ENCODE data around the gene TMEM200A. TPM values are rescaled to one million over a fixed set of nuclear protein-coding genes. Genes with fewer than 3 reads are reported as not detected.

The TMEM200A gene
- total and polyA plus RNA-seq, 10 of the 15 experiments (the other 5 are each of a cell fraction or from before 2014, with no cell fraction given): 5.5 to 12.4 (median 9.6) TPM

GRCh38 chr6:130407032-130407431 lies 41.2 kb downstream of the TMEM200A start (continued):
- TF ChIP-seq, protein P1, sequence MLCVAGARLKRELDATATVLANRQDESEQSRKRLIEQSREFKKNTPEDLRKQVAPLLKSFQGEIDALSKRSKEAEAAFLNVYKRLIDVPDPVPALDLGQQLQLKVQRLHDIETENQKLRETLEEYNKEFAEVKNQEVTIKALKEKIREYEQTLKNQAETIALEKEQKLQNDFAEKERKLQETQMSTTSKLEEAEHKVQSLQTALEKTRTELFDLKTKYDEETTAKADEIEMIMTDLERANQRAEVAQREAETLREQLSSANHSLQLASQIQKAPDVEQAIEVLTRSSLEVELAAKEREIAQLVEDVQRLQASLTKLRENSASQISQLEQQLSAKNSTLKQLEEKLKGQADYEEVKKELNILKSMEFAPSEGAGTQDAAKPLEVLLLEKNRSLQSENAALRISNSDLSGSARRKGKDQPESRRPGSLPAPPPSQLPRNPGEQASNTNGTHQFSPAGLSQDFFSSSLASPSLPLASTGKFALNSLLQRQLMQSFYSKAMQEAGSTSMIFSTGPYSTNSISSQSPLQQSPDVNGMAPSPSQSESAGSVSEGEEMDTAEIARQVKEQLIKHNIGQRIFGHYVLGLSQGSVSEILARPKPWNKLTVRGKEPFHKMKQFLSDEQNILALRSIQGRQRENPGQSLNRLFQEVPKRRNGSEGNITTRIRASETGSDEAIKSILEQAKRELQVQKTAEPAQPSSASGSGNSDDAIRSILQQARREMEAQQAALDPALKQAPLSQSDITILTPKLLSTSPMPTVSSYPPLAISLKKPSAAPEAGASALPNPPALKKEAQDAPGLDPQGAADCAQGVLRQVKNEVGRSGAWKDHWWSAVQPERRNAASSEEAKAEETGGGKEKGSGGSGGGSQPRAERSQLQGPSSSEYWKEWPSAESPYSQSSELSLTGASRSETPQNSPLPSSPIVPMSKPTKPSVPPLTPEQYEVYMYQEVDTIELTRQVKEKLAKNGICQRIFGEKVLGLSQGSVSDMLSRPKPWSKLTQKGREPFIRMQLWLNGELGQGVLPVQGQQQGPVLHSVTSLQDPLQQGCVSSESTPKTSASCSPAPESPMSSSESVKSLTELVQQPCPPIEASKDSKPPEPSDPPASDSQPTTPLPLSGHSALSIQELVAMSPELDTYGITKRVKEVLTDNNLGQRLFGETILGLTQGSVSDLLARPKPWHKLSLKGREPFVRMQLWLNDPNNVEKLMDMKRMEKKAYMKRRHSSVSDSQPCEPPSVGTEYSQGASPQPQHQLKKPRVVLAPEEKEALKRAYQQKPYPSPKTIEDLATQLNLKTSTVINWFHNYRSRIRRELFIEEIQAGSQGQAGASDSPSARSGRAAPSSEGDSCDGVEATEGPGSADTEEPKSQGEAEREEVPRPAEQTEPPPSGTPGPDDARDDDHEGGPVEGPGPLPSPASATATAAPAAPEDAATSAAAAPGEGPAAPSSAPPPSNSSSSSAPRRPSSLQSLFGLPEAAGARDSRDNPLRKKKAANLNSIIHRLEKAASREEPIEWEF (IDR thresholded peaks at IDR 0.05; ENCODE audit: insufficient replicate concordance, low read depth, low read length): no peak
- no peak for TF ChIP-seq RELA (IDR thresholded peaks at IDR 0.05; ENCODE audit: borderline replicate concordance, partially characterized antibody)

GRCh38 chr6:130409418-130410100 lies 43.7 kb downstream of the TMEM200A start:
- RAD21 ChIA-PET (ENCODE audit: unreplicated experiment): no interaction called here
- POLR2A ChIA-PET: no interaction called here
- Histone ChIP-seq H3K27ac (ENCODE audit: control insufficient read depth, insufficient read depth) (no peak overlapping the region), H3K4me2 (ENCODE audit: control insufficient read depth, insufficient read depth) (no peak overlapping the region), H2AFZ (ENCODE audit: control insufficient read depth, low read depth, low read length) (no peak overlapping the region), H3K36me3 (ENCODE audit: control insufficient read depth in 2 of 2, insufficient read depth in 2 of 2, low read length in 1 of 2) (no peaks in the 10 kb centered on the region), H3K27me3 (replicated peaks in 1 of 2; ENCODE audit: control insufficient read depth in 2 of 2, insufficient read depth in 2 of 2, low read length in 1 of 2) (no peaks in the 10 kb centered on the region), H3K79me2 (ENCODE audit: control insufficient read depth, insufficient read depth, low read length) (no peaks in the 10 kb centered on the region), H3K9me3 (replicated peaks; ENCODE audit: control insufficient read depth, insufficient read depth, low read length) (no peaks in the 10 kb centered on the region), H3K4me3 (no peak overlapping the region), H3K9ac (ENCODE audit: control insufficient read depth, insufficient read depth, low read length) (no peak overlapping the region), H3K4me1 (ENCODE audit: control insufficient read depth, insufficient read depth, low read length) (no peaks in the 10 kb centered on the region), H4K20me1 (ENCODE audit: control insufficient read depth, insufficient read depth) (0 out of 2 replicates have a peak, but pooled peaks cover 3% of the 10 kb centered on the region)
- WGBS (ENCODE audit: insufficient coverage, insufficient replicate concordance, low lambda C conversion rate, missing lambda C conversion rate): 3% methylated on average over 2 of the region's 2 CpGs
- in situ Hi-C loops (cut with MboI): no loop called here
- no TSS peak for BruUV-seq (replicated peaks)
- no peak for FAIRE-seq
- CTCF ChIA-PET: no interaction called here
- SMC1A ChIA-PET (ENCODE audit: uncharacterized antibody, unreplicated experiment): interaction anchor here (1.8 kb wide), 1 partner anchor 10 kb away, joined by 7 read pairs; no protein-coding TSS in a partner anchor
- no peak for DNase-seq (ENCODE audit: low read depth, low spot score)
- intact Hi-C loops (cut with micrococcal nuclease; ENCODE audit: unreplicated experiment): no loop called here
- ATAC-seq: no peak
- TF ChIP-seq HDAC2 (IDR thresholded peaks at IDR 0.05) (no peak), ZNF622 (IDR thresholded peaks at IDR 0.05) (no peak), NRF1 (conservative IDR thresholded peaks at IDR 0.05; ENCODE audit: low read depth, low read length) (no peak), SREBF1 (IDR thresholded peaks at IDR 0.05; ENCODE audit: low read length) (no peak), KDM1A (IDR thresholded peaks at IDR 0.05; ENCODE audit: borderline replicate concordance) (no peak), CBFB (IDR thresholded peaks at IDR 0.05; ENCODE audit: low read depth) (no peak), MEF2A (IDR thresholded peaks at IDR 0.05; ENCODE audit: insufficient read depth, low read depth, low read length) (no peak), STAT3 (IDR thresholded peaks at IDR 0.05; ENCODE audit: low read depth, low read length) (no peak), CREM (IDR thresholded peaks at IDR 0.05; ENCODE audit: low read depth) (no peak), MLLT1 (IDR thresholded peaks at IDR 0.05) (no peak), CHD4 (IDR thresholded peaks at IDR 0.05) (no peak)
- TF ChIP-seq, protein P2, sequence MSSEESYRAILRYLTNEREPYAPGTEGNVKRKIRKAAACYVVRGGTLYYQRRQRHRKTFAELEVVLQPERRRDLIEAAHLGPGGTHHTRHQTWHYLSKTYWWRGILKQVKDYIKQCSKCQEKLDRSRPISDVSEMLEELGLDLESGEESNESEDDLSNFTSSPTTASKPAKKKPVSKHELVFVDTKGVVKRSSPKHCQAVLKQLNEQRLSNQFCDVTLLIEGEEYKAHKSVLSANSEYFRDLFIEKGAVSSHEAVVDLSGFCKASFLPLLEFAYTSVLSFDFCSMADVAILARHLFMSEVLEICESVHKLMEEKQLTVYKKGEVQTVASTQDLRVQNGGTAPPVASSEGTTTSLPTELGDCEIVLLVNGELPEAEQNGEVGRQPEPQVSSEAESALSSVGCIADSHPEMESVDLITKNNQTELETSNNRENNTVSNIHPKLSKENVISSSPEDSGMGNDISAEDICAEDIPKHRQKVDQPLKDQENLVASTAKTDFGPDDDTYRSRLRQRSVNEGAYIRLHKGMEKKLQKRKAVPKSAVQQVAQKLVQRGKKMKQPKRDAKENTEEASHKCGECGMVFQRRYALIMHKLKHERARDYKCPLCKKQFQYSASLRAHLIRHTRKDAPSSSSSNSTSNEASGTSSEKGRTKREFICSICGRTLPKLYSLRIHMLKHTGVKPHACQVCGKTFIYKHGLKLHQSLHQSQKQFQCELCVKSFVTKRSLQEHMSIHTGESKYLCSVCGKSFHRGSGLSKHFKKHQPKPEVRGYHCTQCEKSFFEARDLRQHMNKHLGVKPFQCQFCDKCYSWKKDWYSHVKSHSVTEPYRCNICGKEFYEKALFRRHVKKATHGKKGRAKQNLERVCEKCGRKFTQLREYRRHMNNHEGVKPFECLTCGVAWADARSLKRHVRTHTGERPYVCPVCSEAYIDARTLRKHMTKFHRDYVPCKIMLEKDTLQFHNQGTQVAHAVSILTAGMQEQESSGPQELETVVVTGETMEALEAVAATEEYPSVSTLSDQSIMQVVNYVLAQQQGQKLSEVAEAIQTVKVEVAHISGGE (CRISPR knock-in tag; IDR thresholded peaks at IDR 0.05): no peak
